ENCODE results near the gene MRPS18A.

DNA sequence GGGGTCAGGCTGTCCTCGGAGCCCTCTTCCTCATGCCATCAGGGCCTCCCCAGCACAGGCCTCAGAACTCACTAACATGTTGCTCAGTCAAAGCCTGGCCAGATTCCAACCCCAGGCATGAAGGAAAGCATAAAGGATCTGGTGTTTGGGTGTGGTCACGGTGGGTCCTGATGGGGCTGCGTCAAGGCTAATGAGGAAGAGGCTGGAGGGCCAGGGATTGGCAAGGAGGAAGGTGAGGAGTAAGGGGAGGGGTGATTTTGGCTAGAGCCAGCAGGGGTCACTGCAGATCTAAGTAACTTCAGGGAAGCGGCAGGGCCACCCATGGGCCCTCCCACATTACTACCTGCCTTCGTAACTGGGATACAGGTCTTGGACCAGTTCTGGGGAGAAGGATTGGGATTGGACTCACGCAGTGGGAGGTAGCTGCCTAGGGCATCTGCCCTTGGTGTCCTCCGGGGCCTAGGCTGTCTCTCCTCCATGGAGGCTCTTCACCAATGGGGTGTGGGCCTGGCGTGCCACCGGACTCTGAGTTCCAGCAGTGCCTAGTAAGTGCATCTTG is 36.2 kb upstream of the MRPS18A start:
- TF ChIP-seq, protein P1, sequence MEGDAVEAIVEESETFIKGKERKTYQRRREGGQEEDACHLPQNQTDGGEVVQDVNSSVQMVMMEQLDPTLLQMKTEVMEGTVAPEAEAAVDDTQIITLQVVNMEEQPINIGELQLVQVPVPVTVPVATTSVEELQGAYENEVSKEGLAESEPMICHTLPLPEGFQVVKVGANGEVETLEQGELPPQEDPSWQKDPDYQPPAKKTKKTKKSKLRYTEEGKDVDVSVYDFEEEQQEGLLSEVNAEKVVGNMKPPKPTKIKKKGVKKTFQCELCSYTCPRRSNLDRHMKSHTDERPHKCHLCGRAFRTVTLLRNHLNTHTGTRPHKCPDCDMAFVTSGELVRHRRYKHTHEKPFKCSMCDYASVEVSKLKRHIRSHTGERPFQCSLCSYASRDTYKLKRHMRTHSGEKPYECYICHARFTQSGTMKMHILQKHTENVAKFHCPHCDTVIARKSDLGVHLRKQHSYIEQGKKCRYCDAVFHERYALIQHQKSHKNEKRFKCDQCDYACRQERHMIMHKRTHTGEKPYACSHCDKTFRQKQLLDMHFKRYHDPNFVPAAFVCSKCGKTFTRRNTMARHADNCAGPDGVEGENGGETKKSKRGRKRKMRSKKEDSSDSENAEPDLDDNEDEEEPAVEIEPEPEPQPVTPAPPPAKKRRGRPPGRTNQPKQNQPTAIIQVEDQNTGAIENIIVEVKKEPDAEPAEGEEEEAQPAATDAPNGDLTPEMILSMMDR (IDR thresholded peaks at IDR 0.05; ENCODE audit: low read depth, low read length), result peak; percentile 81
- TF ChIP-seq POLR2A (IDR thresholded peaks at IDR 0.05; ENCODE audit: extremely low read depth, insufficient read length), result no peak
